ENCODE measurements around the gene SNX20. TPM values are rescaled to one million over a fixed set of nuclear protein-coding genes. Genes with fewer than 3 reads are reported as not detected.
A peak's percentile ranks its signal among the peaks of the same experiment; 100 is the strongest.

The SNX20 gene
- total RNA-seq, 2 experiments from 2014 or later: 43.3 to 48.9 TPM

DNA sequence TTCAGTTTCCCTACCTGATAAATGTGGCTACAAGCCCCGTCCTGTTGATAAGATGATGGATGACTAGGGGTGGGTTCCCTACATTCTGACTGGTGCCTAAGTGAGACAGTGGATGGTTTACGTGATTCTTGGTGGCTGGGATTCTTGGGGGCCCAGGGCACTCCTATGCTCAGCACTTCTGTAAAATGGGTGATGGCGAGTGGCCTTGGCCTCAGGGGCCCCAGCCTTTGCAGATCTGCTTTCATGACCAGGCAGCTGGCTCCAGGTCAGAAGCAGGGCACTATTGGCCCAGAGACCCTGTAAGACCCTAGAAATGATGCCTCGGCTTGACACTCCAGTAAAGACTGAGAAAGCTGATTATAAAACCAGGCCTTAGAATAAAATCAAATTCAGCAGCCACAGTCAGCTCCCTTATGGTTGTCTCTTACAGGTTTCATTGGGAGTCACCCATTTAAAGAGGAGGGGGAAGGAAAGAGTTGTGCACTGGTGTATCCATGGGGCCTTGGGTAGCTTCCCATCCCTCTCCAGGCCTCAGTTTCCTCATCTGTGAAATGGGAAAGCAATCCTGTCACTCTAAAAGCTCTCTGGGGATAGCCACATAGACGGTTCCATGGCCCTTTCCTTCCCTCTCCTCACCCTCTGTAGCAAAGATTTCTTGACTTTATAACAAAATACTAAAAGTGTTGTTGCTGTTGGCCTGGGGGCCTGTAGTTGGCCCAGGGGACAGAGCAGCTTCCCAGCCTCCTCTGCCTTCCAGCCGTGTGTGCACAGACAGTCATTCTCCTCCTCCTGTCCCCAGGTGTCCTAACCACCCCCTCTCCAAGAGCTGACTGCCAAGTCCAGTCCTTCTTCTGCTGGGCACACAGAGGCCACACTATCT, 1.2 kb downstream of the SNX20 start:
- Mint-ChIP-seq H3K9me3 (ENCODE audit: low read depth) (no peaks in the 10 kb centered on the region), H3K27ac (peak overlapping the region; percentile 94), H3K36me3 (ENCODE audit: low read depth) (peaks cover 46% of the 10 kb centered on the region), H3K4me3 (peak overlapping the region; percentile 78), H3K4me1 (peaks cover 75% of the 10 kb centered on the region), H3K27me3 (no peaks in the 10 kb centered on the region)
- POLR2A ChIA-PET: interaction anchor here (1.6 kb wide), 1 partner anchor 17 kb away, joined by 4 read pairs; no protein-coding TSS in a partner anchor
- ATAC-seq: no peak
- CTCF ChIA-PET: interaction anchor here (0.6 to 2.7 kb wide), 4 partner anchors 8 to 126 kb away, joined by 3 to 37 read pairs (median 12); no protein-coding TSS in a partner anchor
- DNase-seq: no peak
- intact Hi-C loops (cut with DNase I, micrococcal nuclease): loop anchor here (2.0 to 5.0 kb wide), 4 partner anchors 13 to 613 kb away; partner anchors contain the start of genes HEATR3 (in 1 of the 2) and TENT4B (in 1 of the 2)

DNA sequence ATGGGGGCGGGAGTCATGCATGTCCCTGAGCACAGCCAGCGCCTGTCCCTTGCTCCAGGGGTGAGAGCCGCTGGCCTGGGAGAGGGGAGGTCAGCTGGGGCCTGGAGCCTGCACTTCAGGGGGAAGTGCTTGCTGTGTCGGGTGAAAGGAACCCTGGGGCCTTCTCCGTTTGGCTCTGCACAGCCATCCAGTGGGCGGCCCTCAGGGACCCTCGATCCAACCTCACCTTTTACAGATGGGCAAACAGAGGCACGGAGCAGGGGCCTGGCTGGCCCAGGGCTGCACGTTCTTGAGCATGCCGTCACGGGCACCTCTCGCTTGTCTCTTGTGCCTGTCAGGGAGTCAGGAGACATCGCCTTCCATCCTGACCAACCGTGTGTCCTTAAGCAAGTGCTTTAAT, 1.8 kb downstream of the SNX20 start:
- no peak for ATAC-seq

DNA sequence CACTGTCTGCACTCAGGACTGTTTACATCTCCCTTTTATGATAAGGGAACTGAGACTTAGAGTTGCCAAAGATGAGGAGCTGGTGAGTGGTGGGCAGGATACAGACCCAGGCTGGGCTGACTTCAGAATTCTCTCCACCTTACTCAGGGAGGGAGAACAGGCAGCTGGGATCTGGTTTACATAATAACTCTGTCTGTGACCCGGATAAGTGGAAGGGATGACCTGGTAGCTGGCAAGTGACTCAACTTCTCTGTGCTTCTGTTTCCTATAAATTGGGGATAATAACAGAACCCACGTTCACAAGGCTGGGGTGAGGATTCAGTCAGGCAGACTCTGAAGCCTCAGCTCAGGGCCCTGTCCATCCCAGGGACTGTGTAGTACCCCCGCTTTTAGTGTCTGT, 2.6 kb downstream of the SNX20 start:
- ATAC-seq: no peak
- intact Hi-C loops (cut with DNase I, micrococcal nuclease): no loop called here
- peaks cover 61% of the 10 kb centered on the region for H3K4me1 Mint-ChIP-seq
- H3K4me3 Mint-ChIP-seq: peak overlapping the region; percentile 78
- POLR2A ChIA-PET: interaction anchor here (0.9 to 1.3 kb wide), 2 partner anchors 10 to 66 kb away, joined by 4 to 6 read pairs; no protein-coding TSS in a partner anchor
- no peak for DNase-seq
- CTCF ChIA-PET: interaction anchor here (1.0 to 15.5 kb wide), 13 partner anchors 8 to 308 kb away, joined by 3 to 298 read pairs (median 7); partner anchors contain the start of gene CYLD
- peaks cover 3% of the 10 kb centered on the region for H3K9me3 Mint-ChIP-seq (ENCODE audit: low read depth)
- H3K27ac Mint-ChIP-seq: peak overlapping the region; percentile 94
- no peaks in the 10 kb centered on the region for H3K27me3 Mint-ChIP-seq
- H3K36me3 Mint-ChIP-seq (ENCODE audit: low read depth): peaks cover 59% of the 10 kb centered on the region

More for the DNA sequence above, 1.8 kb downstream of the SNX20 start:
- Mint-ChIP-seq H3K27me3 (no peaks in the 10 kb centered on the region), H3K4me3 (peak overlapping the region; percentile 78), H3K4me1 (peaks cover 68% of the 10 kb centered on the region), H3K9me3 (ENCODE audit: low read depth) (no peaks in the 10 kb centered on the region), H3K27ac (peak overlapping the region; percentile 94), H3K36me3 (ENCODE audit: low read depth) (peaks cover 53% of the 10 kb centered on the region)
- ChIA-PET CTCF (interaction anchor here (1.0 to 15.5 kb wide), 7 partner anchors 8 to 127 kb away, joined by 4 to 298 read pairs (median 11); no protein-coding TSS in a partner anchor), POLR2A (interaction anchor here (1.3 kb wide), 1 partner anchor 11 kb away, joined by 6 read pairs; no protein-coding TSS in a partner anchor)
- intact Hi-C loops (cut with DNase I, micrococcal nuclease): no loop called here
- no peak for DNase-seq

DNA sequence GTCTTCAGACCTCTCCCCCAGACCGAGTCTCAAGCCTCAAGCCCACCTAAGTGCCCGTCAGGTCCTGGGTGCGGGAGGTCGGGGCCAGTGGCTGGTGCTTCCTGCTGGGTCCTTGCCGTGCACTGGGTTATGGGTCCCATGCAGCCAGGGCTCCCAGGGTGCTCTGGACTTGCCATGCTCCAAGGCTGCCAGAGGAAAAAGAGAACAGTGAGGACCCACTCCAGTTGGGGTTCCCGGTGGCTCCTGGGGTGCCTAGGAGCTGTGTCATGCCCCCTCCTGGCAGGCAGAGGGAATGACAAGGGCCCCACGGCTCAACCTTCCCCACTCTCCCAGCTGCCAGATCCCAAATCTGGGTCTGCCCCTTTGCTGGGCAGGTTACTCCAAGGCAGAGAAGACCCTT, 3.8 kb downstream of the SNX20 start:
- Mint-ChIP-seq H3K4me3 (no peak overlapping the region), H3K36me3 (ENCODE audit: low read depth) (peaks cover 70% of the 10 kb centered on the region), H3K27ac (peak overlapping the region; percentile 13), H3K27me3 (no peaks in the 10 kb centered on the region), H3K4me1 (peaks cover 50% of the 10 kb centered on the region), H3K9me3 (ENCODE audit: low read depth) (peaks cover 9% of the 10 kb centered on the region)
- peak; percentile 49 for DNase-seq
- no peak for ATAC-seq
- intact Hi-C loops (cut with DNase I, micrococcal nuclease): no loop called here
- ChIA-PET POLR2A (no interaction called here), CTCF (interaction anchor here (0.6 to 15.5 kb wide), 17 partner anchors 8 to 463 kb away, joined by 3 to 298 read pairs (median 4); partner anchors contain the start of gene CYLD)

DNA sequence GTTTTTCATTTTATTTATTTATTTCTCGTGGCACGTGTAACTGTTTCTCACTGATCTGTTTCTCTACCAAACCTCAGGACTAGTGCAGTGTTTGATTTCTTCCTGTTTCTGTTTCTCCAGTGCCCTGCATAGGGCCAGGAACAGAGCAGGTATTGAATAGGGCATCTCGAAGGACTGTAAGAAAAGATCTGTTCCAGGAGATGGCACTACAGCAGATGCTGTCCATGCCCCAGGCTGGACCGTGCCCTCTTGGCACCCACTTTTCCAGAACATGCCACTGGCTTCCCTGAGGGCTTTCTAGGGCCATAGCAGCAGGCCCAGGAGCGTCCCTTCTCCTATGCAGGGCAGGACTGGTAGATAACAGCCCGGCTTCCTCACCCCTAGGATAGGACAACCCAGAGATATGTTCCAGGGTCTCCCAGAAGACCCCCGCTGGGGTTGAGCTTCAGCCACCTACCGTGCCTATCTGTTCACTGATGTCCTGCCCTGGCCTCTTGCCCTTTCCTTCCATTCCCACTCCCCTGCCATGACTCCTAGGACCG, 4.4 kb downstream of the SNX20 start:
- H3K27ac Mint-ChIP-seq: peak overlapping the region; percentile 52
- ATAC-seq: no peak
- no peak overlapping the region for H3K4me3 Mint-ChIP-seq
- DNase-seq: no peak
- ChIA-PET CTCF (interaction anchor here (0.6 to 15.5 kb wide), 13 partner anchors 7 to 463 kb away, joined by 3 to 298 read pairs (median 4); no protein-coding TSS in a partner anchor), POLR2A (no interaction called here)
- H3K27me3 Mint-ChIP-seq: no peaks in the 10 kb centered on the region
- H3K9me3 Mint-ChIP-seq (ENCODE audit: low read depth): peaks cover 13% of the 10 kb centered on the region
- intact Hi-C loops (cut with DNase I, micrococcal nuclease): no loop called here
- peaks cover 76% of the 10 kb centered on the region for H3K36me3 Mint-ChIP-seq (ENCODE audit: low read depth)
- H3K4me1 Mint-ChIP-seq: peaks cover 45% of the 10 kb centered on the region

DNA sequence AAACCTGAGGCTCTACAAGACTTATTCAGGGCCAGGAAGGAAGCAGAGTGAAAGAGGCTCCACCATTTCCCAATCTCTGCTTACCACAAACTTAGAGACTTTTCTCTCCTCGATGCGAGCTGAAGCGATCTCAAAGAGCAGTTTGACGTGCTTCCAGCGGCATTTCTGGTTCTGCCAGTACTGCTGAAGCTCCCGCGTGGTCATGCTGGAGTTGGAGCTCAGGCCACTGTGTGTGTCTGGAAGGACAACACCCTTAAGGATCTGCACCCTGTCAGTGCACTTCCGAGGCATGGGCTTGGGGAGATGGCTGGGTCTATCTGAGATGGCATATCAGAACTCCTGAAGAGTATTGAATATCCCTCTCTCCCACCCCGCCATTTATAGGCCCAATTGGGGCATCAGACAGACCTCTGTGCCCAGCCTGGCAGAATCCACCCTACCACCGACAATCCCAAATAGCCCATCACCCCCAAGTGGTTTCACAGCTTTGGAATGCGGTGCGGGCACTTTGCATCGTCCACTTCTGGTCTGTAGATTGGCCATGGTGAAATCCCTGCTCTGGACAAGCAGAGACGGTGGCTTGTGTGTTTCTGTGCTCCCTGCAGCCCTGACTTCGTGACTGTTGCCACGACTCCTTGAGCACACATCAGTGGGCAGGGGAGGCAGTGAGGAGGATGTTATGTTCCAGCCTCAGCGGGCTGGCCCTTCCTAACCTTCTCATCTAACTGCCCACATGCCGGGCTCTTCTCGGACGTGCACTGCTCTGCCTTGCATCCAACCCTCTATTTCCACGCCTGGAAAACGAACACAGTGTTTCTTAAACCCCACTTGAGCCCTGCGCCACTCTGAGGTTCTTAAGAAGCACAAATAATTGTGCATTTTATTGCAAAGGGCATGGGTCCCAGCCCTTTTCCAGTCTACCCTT, 5.2 kb downstream of the SNX20 start:
- intact Hi-C loops (cut with DNase I, micrococcal nuclease): no loop called here
- no peaks in the 10 kb centered on the region for H3K27me3 Mint-ChIP-seq
- peaks cover 17% of the 10 kb centered on the region for H3K9me3 Mint-ChIP-seq (ENCODE audit: low read depth)
- no peak for ATAC-seq
- ChIA-PET CTCF (interaction anchor here (0.6 to 15.5 kb wide), 12 partner anchors 10 to 398 kb away, joined by 3 to 298 read pairs (median 4); partner anchors contain the start of gene CYLD), POLR2A (interaction anchor here (1.0 kb wide), 1 partner anchor 24 kb away, joined by 3 read pairs; no protein-coding TSS in a partner anchor)
- peak overlapping the region; percentile 52 for H3K27ac Mint-ChIP-seq
- no peak overlapping the region for H3K4me3 Mint-ChIP-seq
- H3K4me1 Mint-ChIP-seq: peaks cover 44% of the 10 kb centered on the region
- H3K36me3 Mint-ChIP-seq (ENCODE audit: low read depth): peaks cover 84% of the 10 kb centered on the region
- DNase-seq: no peak

DNA sequence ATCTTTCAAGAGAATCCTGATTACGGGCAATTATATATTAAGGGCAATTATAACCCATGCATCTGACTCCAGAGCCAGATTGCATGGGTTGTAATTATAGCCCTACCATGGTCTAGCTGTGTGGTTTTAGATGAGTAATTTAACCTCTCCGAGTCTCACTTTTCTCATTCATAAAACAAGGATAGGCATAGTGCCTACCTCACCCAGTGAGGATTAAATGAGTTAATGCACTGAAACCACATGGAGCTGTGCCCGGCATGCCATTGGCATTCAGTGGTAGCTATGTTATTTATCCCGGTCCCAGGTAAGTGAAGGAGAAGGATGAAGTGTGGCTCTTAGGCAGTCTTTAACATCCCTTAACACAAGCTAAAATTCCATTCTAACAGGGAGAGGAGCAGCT, 6.3 kb downstream of the SNX20 start:
- ATAC-seq (no peak), DNase-seq (no peak)
- ChIA-PET POLR2A (interaction anchor here (1.0 kb wide), 1 partner anchor 25 kb away, joined by 3 read pairs; no protein-coding TSS in a partner anchor), CTCF (interaction anchor here (0.6 to 15.5 kb wide), 9 partner anchors 9 to 397 kb away, joined by 3 to 298 read pairs (median 5); partner anchors contain the start of gene CYLD)
- peaks cover 39% of the 10 kb centered on the region for H3K4me1 Mint-ChIP-seq
- H3K27me3 Mint-ChIP-seq: no peaks in the 10 kb centered on the region
- peaks cover 91% of the 10 kb centered on the region for H3K36me3 Mint-ChIP-seq (ENCODE audit: low read depth)
- intact Hi-C loops (cut with DNase I, micrococcal nuclease): loop anchor here in 1 of 2 experiments (5.0 kb wide), 1 partner anchor 32 kb away; no protein-coding TSS in a partner anchor
- no peak overlapping the region for H3K27ac Mint-ChIP-seq
- peaks cover 17% of the 10 kb centered on the region for H3K9me3 Mint-ChIP-seq (ENCODE audit: low read depth)
- no peak overlapping the region for H3K4me3 Mint-ChIP-seq

DNA sequence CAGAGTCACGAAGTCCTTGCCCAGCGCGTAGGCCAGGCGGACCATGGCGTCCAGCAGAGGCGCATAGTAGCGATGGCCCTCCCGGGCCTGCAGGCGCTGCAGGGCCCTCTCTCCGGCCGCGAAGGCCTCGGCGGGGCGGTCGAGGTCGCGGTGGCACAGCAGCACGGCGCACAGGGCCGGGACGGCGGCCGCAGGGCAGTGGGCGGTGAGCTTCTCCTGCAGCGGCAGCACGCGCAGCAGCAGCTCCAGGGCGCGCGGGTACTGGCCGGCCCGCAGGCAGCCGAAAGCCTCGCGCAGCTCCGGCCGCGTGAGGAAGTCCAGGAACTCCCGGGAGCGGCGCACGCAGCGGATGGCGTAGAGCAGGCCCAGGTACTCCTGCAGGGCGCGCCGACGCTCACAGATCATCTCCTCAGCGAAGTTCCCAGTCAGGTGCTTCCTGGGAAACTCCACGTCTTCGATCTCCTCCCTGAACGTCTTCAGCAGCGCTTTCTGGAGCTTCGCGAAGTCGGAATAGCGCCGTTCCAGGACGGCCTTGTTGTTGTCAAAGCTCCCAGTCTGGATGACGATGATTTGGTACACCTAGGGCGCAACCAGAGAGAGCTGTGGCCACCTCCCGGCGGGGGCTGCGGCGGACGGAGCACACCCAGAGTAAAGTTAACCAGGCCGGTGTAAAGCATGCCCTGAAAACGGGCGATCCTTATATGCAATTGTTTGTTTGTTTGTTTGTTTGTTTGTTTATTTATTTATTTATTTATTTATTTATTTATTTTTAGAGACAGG, 7.4 kb downstream of the SNX20 start:
- peaks cover 29% of the 10 kb centered on the region for H3K4me1 Mint-ChIP-seq
- no peak for DNase-seq
- ATAC-seq: no peak
- peaks cover 17% of the 10 kb centered on the region for H3K9me3 Mint-ChIP-seq (ENCODE audit: low read depth)
- no peak overlapping the region for H3K27ac Mint-ChIP-seq
- H3K27me3 Mint-ChIP-seq: no peaks in the 10 kb centered on the region
- H3K36me3 Mint-ChIP-seq (ENCODE audit: low read depth): peaks cover 81% of the 10 kb centered on the region
- ChIA-PET CTCF (interaction anchor here (1.3 to 15.5 kb wide), 3 partner anchors 12 to 133 kb away, joined by 3 to 298 read pairs (median 14); no protein-coding TSS in a partner anchor), POLR2A (interaction anchor here (0.9 kb wide), 1 partner anchor 70 kb away, joined by 3 read pairs; no protein-coding TSS in a partner anchor)
- intact Hi-C loops (cut with DNase I, micrococcal nuclease): loop anchor here in 1 of 2 experiments (5.0 kb wide), 1 partner anchor 34 kb away; no protein-coding TSS in a partner anchor
- H3K4me3 Mint-ChIP-seq: no peak overlapping the region

DNA sequence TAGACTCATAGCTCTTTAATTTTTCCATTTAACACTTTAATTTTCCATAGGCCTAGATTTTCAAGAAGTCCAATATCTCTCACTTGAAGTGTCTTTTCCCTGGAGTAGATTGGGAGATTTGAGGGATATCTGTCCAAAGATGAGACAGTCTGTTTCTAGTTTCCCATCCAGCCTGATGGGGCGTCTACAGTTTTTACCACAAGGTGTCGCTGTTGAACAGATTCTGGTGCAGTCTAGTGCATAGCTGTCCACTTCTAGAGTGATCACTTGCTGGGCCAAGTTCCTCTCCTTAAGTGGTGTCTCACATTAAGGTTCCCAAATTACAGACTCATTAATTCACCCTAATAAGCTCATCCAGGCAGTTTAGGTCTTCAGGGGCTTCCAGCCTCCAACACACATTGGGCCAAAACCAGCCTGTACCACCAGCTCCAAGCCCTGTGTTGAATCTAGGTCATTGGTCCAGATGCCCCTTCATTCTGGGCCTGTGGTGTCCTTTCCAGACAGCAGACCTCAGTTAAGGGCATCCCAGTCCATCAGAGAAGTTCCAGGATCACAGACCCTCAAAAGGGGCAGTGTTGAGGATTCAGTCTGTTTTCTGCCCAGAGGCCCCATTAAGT, 9.4 kb downstream of the SNX20 start:
- H3K27me3 Mint-ChIP-seq: no peaks in the 10 kb centered on the region
- H3K9me3 Mint-ChIP-seq (ENCODE audit: low read depth): peaks cover 17% of the 10 kb centered on the region
- intact Hi-C loops (cut with DNase I, micrococcal nuclease): loop anchor here (1.0 to 5.0 kb wide), 3 partner anchors 36 to 135 kb away; no protein-coding TSS in a partner anchor
- ChIA-PET CTCF (interaction anchor here (0.7 to 15.5 kb wide), 28 partner anchors 9 to 344 kb away, joined by 3 to 298 read pairs (median 5); partner anchors contain the start of genes CYLD and SNX20), POLR2A (interaction anchor here (0.6 to 1.4 kb wide), 2 partner anchors 73 to 482 kb away, joined by 3 to 7 read pairs; no protein-coding TSS in a partner anchor)
- no peak overlapping the region for H3K4me3 Mint-ChIP-seq
- peak overlapping the region; percentile 71 for H3K27ac Mint-ChIP-seq
- peaks cover 30% of the 10 kb centered on the region for H3K4me1 Mint-ChIP-seq
- DNase-seq (peak; percentile 80), ATAC-seq (no peak)
- H3K36me3 Mint-ChIP-seq (ENCODE audit: low read depth): peaks cover 68% of the 10 kb centered on the region
